Activated CD4-positive, alpha-beta T cell treated with anti-CD3 and anti-CD28 coated beads for 48 hours (primary cell): Measurements from ENCODE around the gene EXOC3.

Experiments
- DNase-seq: peaks from one replicate; pipeline ENCODE4 v3.0.0-alpha.2; 2020

The EXOC3 gene

GRCh38 chr5:489689-490080 is 46.7 kb downstream of the EXOC3 start:
- DNase-seq: no peak

- no peak for DNase-seq
Measured at GRCh38 chr5:490116-491106, 47.4 kb downstream of the EXOC3 start.

- DNase-seq: no peak
Measured at GRCh38 chr5:491119-491855, 48.3 kb downstream of the EXOC3 start.

- DNase-seq: no peak
Measured at GRCh38 chr5:491856-492155, 48.8 kb downstream of the EXOC3 start.

GRCh38 chr5:492314-492893 is 49.4 kb downstream of the EXOC3 start:
- no peak for DNase-seq

GRCh38 chr5:493119-493701 is 50.2 kb downstream of the EXOC3 start:
- DNase-seq: no peak

GRCh38 chr5:493758-494157 is 50.8 kb downstream of the EXOC3 start:
- DNase-seq: no peak

GRCh38 chr5:494667-495255 is 51.8 kb downstream of the EXOC3 start:
- DNase-seq: no peak

GRCh38 chr5:496028-496427 is 53.1 kb downstream of the EXOC3 start:
- DNase-seq: no peak

- no peak for DNase-seq
Measured at GRCh38 chr5:497090-497700, 54.2 kb downstream of the EXOC3 start.

GRCh38 chr5:497871-498509 is 55.0 kb downstream of the EXOC3 start:
- no peak for DNase-seq

GRCh38 chr5:499233-500209 is 56.5 kb downstream of the EXOC3 start:
- DNase-seq: no peak

- DNase-seq: no peak
Measured at GRCh38 chr5:500491-500890, 57.5 kb downstream of the EXOC3 start.

GRCh38 chr5:501105-501830 is 58.3 kb downstream of the EXOC3 start:
- no peak for DNase-seq

GRCh38 chr5:501831-502184 is 58.8 kb downstream of the EXOC3 start:
- no peak for DNase-seq

GRCh38 chr5:502325-503079 is 59.5 kb downstream of the EXOC3 start:
- no peak for DNase-seq

- no peak for DNase-seq
Measured at GRCh38 chr5:504326-505154, 61.6 kb downstream of the EXOC3 start.

GRCh38 chr5:505951-506525 is 63.1 kb downstream of the EXOC3 start:
- DNase-seq: no peak
